HG02623 (cell line): ENCODE results near the gene OSGEP.
A peak's percentile ranks its signal among the peaks of the same experiment; 100 is the strongest.
"Not testable (repeated sequence)": the region's sequence is repeated elsewhere in the genome, so short reads cannot be mapped to it uniquely, and the experiment has no call there.

ENCODE experiments used
- ATAC-seq: cut with Tn5 transposase; IDR thresholded peaks from one replicate; pipeline ENCODE4 v1.9.1; 2021; ENCODE audit warnings: moderate library complexity; ENCODE audit not compliant: unreplicated experiment

The OSGEP gene

DNA sequence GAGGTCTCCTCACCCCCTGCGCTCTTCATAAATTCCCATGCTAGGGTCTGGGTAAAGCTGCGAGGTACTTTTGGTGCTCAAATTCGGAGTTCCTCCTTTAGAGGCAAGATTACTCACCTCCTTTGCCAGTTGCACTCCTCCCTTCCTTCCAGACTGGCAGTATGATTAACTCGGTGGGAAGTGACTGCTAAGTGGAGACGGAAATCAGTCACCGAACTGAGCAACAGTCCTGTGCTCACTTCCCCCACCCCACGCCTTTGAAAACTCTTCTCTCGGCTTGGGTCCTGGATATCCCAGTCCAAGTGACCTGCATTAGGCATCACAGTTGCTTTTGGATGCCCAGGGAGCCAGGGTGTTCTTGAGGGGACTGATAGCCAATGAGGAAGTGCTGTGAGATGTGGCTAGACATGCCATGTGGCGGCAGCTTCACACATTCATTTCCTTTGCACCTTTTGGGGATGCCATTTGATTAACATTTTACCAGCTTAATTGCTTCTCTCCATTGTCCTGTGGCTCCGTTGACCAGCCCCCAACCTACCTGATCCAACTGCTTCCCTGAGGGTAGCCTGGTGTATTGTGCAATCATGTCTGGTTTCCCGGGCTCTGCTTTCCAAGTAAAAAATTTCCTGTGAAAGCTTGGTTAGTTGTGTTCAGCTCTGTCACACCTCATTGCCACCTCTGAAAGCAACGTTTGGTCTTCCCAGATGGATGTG is 15.4 kb upstream of the OSGEP start:
- ATAC-seq, result peak; percentile 37

DNA sequence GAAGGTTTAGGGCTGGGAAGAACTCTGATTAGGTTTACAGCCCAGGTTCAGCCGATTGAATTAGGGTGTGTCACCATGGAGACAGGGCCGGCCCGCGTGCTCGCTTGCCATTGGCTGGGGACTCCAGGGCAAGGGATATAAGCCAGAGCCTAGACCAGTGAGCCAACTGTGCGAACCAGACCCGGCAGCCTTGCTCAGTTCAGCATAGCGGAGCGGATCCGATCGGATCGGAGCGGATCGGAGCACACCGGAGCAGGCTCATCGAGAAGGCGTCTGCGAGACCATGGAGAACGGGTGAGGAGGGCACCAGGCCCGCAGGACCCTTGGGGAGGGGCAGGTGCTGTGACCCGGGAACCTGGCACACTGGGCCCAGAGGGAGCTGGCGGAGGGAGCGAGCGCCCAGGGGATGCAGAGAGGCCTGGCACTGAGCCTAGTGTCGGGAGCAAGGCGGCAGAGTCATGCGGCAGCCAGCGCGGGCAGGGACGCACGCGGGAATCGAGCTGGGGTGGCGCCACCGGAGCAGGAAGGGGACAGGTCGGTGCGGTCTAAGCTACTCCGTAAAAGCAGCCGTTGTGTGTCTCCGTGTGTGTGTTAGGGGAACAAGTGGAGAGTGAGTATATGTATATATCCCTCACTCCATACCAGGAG is 14.8 kb upstream of the OSGEP start, which contains the start of gene PNP:
Gene PNP (plus strand): TSS at position 165 of the 648 bp plus-strand sequence. CDS start 119 bp downstream, at position 284.
- peak; percentile 95 for ATAC-seq

DNA sequence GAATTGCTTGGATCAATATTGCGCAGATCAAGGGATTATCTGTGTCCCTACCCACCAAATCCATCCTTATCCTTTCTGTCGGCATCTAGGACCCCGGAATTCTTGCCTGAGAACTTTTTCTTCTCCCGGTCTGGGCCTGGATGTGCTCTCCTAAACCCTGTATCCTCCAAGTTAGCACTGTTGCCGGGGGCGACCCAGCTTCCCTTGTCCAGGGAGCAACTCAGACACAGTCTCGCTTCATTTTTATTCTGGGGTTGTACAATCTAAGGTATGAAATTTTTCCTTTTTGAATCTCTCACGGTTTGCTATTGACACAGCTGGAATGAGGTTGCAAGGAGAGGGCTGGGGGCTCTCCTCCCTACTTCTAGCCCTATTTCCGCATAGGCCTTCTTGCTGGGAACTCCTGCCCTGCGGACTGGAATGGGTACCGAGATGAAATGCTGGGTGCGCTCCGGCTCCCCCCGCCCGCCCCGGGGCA is 14.2 kb upstream of the OSGEP start:
- ATAC-seq, result no peak

DNA sequence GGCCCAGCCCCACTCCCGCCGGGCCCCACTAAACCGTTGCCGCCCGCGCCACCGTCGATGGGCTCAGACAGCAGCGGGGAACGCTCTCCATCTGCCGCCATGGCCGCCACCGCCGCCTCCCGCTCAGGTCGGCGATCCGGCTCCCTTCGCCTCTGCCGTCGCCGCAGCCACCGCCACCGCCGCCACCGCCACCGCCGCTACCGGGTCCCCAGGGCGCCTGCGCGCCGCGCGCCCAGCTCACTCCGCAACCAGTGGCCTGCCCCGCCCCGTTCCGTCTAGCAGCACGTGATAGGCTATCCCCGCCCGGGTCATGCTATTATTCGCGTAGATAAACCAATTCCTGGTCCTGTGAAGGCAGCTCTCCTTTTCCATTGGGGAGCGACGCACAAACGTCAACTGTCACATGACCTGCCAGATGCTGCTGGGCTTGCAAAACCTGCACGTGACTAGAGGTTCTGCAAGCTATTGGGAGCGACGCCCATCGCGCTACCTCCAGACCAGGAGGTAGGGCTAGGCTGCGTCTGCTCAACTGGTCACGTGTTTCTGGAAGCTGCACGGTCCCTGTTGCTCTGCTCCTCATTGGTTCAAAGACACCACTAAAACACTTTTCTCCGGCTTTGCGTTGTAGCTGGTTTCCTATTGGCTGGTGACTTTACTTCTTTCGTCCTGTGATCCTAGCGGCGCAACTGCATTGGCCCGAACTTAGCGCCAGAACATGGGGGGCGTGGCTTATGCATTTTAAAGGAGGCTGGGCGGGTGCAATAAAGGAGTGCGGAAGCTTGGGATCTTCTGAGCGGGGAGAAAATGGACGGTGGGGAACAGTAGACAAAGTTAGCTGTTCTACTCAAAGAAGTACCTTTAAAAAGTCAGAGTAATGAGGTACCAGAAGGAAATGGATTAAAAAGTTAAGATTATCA is 6.9 kb upstream of the OSGEP start, which contains the start of gene PIP4P1:
Gene PIP4P1 (minus strand): TSS at position 210 of the 917 bp plus-strand sequence. CDS start 109 bp downstream, at position 101.
- ATAC-seq, result peak; percentile 91

DNA sequence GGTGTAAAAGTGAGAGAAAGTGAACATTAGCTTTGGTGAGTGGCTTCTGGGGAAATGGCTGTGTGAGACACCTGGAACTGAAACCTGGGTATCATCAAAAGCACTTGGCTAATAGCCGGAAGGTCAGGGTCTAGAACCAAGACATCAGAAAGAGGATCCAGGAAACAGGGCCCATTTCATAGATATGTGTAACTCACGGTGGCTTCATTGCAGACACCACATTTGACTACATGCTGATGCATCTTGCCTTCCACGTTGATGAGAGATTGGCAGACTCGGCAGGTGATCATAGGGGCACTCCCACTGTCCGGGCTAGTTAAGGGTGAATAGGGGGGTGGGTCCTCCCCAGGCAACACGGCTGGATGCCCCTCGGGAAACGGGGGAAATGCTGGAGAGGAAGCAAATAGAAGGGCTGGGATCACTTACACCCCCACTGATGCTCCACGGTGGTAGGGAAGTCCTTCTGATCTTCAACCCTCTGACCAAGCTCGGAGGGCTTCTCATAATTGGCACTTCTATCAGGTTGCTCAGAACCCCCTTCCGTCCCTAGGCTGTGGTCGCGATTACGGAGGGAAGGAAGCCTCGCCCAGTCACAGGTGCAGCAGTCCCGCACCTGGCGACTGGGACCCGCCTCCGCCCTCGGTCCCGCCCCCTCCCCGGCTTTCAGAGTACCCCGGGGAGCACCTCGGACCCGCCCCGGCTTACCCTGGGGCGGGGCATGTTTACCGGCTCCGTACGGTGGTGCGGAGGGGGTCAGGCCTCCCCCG is 6.0 kb upstream of the OSGEP start:
- ATAC-seq, result no peak

DNA sequence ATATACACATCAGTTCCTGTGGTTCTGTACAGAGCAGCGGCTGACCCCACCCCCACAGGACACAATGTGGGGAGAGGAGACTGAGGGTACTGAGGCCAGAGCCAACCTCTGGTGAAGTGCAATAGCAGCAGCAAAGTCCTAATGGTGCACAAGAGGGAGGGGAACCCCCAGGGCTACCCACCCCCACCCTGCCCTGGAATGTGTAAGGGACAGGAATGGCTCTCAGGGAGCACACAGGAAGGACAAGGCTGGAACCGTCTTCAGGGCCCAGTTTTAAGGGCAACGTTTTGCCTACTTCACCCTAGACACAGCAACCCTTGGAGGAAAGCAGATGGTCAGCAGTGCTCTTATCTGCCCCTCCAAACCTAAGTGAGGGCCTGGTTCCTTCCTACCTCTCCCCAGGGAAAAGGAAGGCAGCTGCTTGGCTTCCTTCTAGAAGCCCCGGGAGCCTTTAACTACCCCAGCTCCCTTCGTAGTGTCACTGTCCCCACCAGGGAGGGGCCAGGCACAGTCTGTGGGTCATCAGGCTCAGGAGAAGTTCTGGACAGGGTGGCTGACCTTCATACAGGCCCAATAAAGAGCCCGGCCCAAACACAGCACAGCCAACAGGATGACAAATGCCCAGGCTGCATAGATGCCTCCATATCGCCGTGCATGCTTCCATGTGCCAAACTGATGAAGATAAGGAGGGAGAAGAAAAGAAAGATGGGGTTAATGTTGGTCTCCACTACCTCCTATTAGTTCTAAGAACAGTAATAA is 3.6 kb upstream of the OSGEP start:
- ATAC-seq, result no peak

DNA sequence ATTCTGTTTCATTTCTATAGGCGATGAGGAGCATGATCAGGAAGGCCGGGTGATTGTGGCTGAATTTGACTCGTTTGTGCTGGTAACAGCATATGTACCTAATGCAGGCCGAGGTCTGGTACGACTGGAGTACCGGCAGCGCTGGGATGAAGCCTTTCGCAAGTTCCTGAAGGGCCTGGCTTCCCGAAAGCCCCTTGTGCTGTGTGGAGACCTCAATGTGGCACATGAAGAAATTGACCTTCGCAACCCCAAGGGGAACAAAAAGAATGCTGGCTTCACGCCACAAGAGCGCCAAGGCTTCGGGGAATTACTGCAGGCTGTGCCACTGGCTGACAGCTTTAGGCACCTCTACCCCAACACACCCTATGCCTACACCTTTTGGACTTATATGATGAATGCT is 2.4 kb upstream of the OSGEP start:
- ATAC-seq, result no peak

DNA sequence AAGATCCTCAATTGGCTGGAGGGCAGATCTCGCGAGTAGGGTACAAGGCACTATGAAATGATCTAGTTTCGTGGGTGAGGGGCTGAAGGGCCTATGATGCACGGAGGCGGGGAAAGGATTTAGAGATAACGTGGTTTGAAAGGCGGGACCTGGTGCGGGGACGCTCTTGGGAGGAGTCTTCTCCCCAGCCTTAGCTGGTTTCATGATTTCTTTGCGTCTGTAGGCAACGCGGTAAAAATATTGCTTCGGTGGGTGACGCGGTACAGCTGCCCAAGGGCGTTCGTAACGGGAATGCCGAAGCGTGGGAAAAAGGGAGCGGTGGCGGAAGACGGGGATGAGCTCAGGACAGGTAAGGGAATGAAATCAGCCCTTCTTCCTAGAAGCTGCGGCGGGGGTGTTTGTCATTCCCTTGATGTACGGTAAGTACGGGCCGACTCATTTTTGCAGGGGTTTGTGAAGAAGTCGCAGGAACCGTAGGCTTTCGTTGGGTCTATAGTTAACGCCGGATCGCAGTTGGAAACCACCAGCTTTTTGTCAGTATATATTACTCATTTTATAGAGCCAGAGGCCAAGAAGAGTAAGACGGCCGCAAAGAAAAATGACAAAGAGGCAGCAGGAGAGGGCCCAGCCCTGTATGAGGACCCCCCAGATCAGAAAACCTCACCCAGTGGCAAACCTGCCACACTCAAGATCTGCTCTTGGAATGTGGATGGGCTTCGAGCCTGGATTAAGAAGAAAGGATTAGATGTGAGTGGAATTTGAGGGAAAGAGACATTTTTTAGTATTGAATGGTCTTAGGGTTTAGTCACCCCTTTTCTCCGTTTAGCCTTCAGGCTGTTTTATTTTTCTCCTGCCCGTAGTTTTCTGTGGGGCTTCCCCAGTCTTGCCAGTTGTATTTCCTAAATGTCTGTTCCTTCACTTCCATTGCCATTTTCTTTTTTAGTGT is 1.0 kb upstream of the OSGEP start:
- peak; percentile 43 for ATAC-seq

DNA sequence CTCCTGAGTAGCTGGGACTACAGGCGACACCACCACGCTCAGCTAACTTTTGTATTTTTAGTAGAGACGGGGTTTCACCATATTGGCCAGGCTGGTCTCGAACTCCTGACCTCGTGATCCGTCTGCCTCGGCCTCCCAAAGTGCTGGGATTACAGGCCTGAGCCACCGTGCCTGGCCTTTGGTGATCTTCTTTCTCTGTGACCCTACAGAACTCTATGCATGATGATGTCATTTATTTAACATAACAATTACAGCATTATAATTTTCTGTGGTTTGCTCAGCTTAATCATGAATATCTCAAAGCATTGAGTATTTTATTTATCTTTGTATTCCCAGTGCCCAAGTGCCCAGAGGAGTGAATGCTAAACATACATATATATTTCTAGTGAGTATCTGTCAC is 1.8 kb downstream of the OSGEP start:
- ATAC-seq, result not testable (repeated sequence)

DNA sequence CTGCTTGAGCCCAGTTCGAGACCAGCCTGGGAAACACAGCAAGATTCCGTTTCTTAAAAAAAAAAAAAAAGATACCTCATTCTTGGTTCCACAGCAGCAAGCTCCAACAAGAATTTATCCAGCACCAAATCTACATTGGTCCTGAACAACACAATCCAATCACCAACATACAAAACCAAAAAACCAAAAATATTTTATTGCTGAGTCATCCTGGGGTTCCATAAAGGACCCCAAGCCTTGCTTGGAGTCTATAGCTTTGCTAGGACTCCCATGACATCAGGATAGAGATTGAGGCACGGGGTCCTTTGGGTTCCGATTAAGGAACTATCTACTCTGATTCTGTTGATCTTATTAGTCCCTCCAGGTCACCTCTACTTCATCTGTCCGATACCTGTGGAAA is 7.7 kb downstream of the OSGEP start:
- no peak for ATAC-seq

DNA sequence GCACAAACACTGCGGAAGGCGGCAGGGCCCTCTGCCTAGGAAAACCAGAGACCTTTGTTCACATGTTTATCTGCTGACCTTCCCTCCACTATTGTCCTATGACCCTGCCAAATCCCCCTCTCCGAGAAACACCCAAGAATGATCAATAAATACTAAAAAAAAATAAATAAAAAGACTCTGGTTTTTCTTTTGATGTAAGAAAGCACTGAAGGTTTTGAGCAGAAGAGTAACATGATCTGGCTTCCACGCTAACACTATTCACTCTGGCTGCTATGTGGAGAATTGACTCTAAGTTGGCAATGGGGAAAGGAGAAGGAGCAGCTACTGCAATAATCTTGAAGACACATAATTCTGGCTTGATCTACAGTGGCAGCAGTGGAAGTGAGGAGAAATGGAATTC is 11.0 kb downstream of the OSGEP start:
- ATAC-seq, result not testable (repeated sequence)

DNA sequence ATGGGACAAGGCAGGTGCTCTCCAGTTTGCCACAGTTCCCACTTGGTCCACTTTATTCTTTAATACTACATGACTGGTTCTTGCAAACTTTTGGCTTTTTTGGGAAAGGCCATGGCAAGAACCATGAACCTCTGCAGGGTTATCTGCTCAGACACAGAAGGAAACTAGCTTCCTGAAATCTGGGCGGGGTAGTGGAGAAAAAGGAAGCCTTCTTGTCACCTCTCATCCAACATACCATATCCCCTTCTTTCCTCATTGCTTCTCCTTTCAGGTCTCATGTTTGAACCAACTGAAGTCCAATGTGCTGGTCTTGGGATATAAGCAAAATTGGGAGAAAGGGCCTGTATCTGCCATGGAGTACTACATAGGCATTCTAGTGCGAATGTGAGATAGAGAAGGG is 13.2 kb downstream of the OSGEP start:
- no peak for ATAC-seq

DNA sequence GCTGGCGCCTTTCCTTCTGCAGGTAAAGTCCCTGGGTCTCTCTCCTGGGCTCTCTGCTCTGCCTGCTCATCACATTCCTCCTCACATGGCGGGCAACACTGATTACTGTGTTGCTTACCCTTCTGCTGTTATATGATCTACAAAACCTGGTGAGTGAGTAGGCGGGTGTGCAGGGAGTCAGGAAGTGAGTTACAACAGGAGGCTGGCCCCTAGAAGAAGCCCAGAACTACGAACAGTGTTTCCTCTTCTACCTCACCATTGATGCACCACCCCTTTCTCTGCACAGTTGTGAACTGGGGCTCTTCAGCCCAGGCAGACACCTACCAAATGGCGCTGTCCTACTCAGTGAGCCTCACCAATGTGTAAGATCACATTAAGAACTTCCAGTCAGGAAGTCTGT is 13.7 kb downstream of the OSGEP start:
- peak; percentile 72 for ATAC-seq

DNA sequence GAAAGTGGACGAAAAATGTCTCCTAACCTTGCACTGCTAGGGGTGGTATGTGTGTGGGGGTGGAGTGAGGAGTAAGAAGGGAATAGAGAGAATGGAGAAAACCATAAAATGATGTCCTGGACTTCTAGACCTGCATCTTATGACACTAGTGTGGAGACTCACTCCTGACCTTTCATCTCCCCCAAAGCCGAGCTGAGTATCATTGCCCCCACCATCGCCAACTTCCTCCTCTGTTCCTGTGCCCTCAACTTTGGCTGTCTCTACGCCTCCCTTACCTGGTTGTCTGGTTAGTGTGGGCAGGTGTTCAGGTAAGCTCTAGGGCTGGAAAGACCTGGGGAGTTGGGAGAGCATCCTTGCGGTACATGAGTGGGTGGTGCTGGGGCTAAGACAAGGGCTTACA is 14.1 kb downstream of the OSGEP start:
- ATAC-seq, result no peak

DNA sequence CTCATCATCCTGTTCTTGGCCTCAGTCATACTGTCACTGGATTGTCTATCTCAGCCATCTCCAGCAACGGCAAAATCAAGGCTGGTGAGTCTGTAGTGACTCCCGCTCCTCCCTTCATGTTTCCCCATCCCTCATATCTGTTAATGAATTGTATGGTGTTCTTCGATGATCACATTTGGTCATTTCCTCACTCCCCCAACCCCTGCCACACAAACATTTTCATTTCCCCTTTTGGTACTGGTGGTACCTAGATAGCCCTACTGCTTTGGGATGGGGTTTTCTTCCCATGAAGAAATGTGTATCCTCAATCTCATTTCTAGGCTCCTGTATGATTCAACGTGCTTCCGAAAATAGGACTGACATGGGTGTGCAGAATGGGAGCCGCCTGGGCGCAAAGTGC is 15.9 kb downstream of the OSGEP start:
- no peak for ATAC-seq

DNA sequence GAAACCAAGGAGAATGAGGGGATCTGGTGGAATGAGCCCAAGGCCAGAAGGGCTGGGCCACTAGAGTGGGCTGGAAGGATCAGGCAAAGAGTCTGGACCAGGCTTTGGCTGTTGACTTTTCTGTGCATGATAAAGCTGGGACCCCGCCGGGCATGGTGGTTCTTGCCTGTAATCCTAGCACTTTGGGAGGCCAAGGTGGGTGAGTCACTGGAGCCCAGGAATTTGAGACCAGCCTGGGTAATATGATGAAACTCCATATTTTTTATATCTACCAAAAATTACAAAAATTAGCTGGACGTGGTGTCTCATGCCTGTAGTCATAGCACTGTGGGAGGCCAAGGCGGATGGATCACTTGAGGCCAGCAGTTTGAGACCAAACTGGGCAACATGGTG is 18.3 kb downstream of the OSGEP start:
- ATAC-seq, result no peak

DNA sequence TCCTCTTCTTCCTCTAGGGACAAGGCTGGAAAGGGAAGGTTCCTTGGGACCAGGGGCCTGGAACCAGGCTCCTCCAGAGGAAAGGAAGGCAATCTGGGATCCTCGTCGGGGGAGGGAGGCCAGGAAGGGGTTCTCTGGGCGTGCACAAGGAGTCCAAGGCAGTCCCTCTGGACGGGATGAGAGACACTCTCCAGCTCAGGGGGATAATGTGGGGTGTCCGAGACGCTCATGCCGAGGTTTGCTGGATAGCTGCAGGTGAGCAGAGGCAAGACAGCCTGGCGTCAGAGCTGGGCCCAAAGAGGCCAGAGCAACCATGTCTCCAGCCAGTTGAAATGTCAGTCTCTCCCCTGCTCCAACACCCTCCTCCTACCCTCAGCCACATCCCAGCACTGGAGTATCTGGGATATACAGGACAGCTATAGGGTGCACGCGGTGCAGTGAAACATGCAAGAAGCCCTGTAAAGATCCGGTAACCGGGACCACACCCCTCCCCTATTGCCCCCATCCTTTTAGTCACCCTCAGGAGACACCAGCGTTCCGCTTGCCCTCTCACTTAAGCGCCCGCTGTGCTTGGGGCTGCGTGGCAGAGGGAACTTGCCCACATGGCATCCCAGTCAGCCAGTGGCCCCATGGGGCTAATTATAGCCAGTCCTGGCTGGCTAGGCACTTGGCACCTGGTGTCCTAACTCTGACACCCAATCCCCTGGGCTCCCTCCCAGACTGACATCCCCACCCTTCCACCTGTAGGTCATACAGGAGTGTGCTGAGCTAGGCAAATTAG is 18.8 kb downstream of the OSGEP start, which contains the start of gene KLHL33:
Gene KLHL33 (minus strand): TSS at position 585 of the 781 bp plus-strand sequence. CDS start 355 bp downstream, at position 230.
- no peak for ATAC-seq
